Measurements from ENCODE around the gene FNIP1. TPM values are rescaled to one million over a fixed set of nuclear protein-coding genes. Genes with fewer than 3 reads are reported as not detected.

The FNIP1 gene
- total and polyA plus RNA-seq, 2 of the 13 experiments (the other 11 are each of a cell fraction or from before 2014, with no cell fraction given): 10.9 to 29.3 TPM

DNA sequence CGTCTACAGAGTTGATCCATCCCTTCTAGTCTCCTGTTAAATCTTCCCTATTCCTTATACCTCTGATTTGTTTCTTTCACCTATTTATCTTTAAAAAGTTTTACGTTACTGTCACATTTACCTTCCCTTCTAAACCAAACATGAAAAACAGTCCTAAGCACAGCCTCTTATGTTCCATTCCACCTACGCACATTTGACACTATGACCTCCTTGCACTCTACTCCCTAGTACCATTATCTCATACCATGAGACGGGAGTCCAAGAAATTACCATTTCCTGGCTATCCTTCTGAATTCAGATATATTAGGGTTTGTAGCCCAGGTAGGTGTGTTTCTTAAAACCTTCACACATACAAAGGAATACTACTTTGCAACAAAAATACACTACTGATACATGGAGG, 25.1 kb downstream of the FNIP1 start:
- over 99% methylated on average over 4 of the region's 4 CpGs for WGBS (ENCODE audit: low lambda C conversion rate)
- Histone ChIP-seq H3K4me2 (ENCODE audit: low read depth, low read length) (no peak overlapping the region), H3K27me3 (ENCODE audit: control insufficient read depth in 1 of 2, insufficient read depth in 2 of 2, low read length in 2 of 2) (no peaks in the 10 kb centered on the region), H3K4me3 (replicated peaks in 1 of 3; ENCODE audit: insufficient read depth in 1 of 3, low read depth in 2 of 3, low read length in 3 of 3) (no peak overlapping the region), H3K4me1 (ENCODE audit: insufficient read depth, low read length) (peaks cover 17% of the 10 kb centered on the region), H3K9me3 (ENCODE audit: low read length) (no peaks in the 10 kb centered on the region), H3K9ac (ENCODE audit: insufficient read depth, low read depth, low read length) (no peak overlapping the region), H3K27ac (ENCODE audit: extremely low read length, insufficient read depth, low read length) (no peak overlapping the region), H3K36me3 (replicated peaks in 1 of 2; ENCODE audit: control insufficient read depth in 1 of 2, insufficient read depth in 2 of 2, low read length in 2 of 2) (no peaks in the 10 kb centered on the region), H4K20me1 (ENCODE audit: insufficient read depth, low read length) (peaks cover 41% of the 10 kb centered on the region), H3K79me2 (ENCODE audit: insufficient read depth, low read length) (peaks cover 92% of the 10 kb centered on the region), H2AFZ (ENCODE audit: low read length) (no peak overlapping the region)
- CTCF ChIA-PET (ENCODE audit: low intra/inter-chr PET ratio, low total read pairs): no interaction called here
- no TSS peak for BruUV-seq (replicated peaks)
- no peak for TF ChIP-seq SYNCRIP (IDR thresholded peaks at IDR 0.05; ENCODE audit: insufficient read depth, low read depth, low read length)
- no peak for TF ChIP-seq RFX5 (IDR thresholded peaks at IDR 0.05; ENCODE audit: low read depth, low read length)
- TF ChIP-seq ZMYM4 (CRISPR knock-in tag; IDR thresholded peaks at IDR 0.05): no peak
- TF ChIP-seq JUNB (CRISPR knock-in tag; IDR thresholded peaks at IDR 0.05; ENCODE audit: borderline replicate concordance): no peak
- no peak for TF ChIP-seq GLI4 (CRISPR knock-in tag; IDR thresholded peaks at IDR 0.05; ENCODE audit: borderline replicate concordance)
- no peak for TF ChIP-seq CC2D1A (CRISPR knock-in tag; IDR thresholded peaks at IDR 0.05)
- no peak for TF ChIP-seq ZMYM3 (CRISPR knock-in tag; IDR thresholded peaks at IDR 0.05)
- TF ChIP-seq, protein P1, sequence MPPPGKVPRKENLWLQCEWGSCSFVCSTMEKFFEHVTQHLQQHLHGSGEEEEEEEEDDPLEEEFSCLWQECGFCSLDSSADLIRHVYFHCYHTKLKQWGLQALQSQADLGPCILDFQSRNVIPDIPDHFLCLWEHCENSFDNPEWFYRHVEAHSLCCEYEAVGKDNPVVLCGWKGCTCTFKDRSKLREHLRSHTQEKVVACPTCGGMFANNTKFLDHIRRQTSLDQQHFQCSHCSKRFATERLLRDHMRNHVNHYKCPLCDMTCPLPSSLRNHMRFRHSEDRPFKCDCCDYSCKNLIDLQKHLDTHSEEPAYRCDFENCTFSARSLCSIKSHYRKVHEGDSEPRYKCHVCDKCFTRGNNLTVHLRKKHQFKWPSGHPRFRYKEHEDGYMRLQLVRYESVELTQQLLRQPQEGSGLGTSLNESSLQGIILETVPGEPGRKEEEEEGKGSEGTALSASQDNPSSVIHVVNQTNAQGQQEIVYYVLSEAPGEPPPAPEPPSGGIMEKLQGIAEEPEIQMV (CRISPR knock-in tag; IDR thresholded peaks at IDR 0.05; ENCODE audit: low read depth): no peak
- no peak for TF ChIP-seq ARNT (IDR thresholded peaks at IDR 0.05)
- no peak for TF ChIP-seq SOX5 (CRISPR knock-in tag; IDR thresholded peaks at IDR 0.05; ENCODE audit: borderline replicate concordance)
- no peak for TF ChIP-seq RFX1 (IDR thresholded peaks at IDR 0.05)
- in situ Hi-C loops (cut with HindIII; ENCODE audit: extremely low pct_ligation_motif_present, low pct_unique_long_range_greater_than_20kb): no loop called here
- ATAC-seq (no peak), DNase-seq (ENCODE audit: low spot score) (no peak), FAIRE-seq (no peak)
- POLR2A ChIA-PET: no interaction called here
- intact Hi-C loops (cut with micrococcal nuclease; ENCODE audit: unreplicated experiment): no loop called here

All from HepG2 (cell line).